ENCODE measurements around the gene TOLLIP. TPM values are rescaled to one million over a fixed set of nuclear protein-coding genes. Genes with fewer than 3 reads are reported as not detected.
"Not testable (repeated sequence)": the region's sequence is repeated elsewhere in the genome, so short reads cannot be mapped to it uniquely, and the experiment has no call there.

Gene TOLLIP
- total RNA-seq, 2 experiments from 2014 or later = 36.7 to 37.5 TPM

DNA sequence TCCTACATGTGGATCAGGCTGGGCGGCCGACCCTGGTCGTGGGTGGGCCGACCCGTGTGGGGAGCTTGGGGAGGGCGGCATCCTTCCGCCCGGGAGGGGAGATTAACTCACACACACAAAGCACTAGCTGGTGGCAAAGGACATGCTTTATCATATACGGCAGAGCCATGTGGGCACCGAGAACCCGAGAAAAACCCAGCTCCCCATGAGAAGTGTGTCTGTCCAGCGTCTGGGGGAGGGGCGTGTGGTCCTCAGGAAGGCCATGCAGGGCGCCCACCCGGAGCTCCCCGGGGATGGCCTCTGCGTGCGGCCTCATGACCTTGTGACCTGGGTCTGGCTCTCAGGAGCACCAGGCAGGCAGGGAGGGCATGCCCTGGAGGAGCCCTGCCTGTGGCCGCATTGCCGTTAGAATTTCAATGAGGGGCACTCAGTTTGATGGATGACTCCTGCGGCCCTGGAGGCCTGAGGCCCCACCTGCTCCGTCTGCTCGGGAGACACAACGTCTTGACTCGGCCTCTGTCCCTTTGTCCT, 39.4 kb upstream of the TOLLIP start:
- Mint-ChIP-seq H3K9me3 (no peaks in the 10 kb centered on the region), H3K27ac (no peak overlapping the region), H3K4me1 (peaks cover 11% of the 10 kb centered on the region), H3K4me3 (no peak overlapping the region), H3K36me3 (no peaks in the 10 kb centered on the region), H3K27me3 (no peaks in the 10 kb centered on the region)
- DNase-seq (no peak), ATAC-seq (ENCODE audit: low read depth) (no peak)
- POLR2A ChIA-PET = no interaction called here

DNA sequence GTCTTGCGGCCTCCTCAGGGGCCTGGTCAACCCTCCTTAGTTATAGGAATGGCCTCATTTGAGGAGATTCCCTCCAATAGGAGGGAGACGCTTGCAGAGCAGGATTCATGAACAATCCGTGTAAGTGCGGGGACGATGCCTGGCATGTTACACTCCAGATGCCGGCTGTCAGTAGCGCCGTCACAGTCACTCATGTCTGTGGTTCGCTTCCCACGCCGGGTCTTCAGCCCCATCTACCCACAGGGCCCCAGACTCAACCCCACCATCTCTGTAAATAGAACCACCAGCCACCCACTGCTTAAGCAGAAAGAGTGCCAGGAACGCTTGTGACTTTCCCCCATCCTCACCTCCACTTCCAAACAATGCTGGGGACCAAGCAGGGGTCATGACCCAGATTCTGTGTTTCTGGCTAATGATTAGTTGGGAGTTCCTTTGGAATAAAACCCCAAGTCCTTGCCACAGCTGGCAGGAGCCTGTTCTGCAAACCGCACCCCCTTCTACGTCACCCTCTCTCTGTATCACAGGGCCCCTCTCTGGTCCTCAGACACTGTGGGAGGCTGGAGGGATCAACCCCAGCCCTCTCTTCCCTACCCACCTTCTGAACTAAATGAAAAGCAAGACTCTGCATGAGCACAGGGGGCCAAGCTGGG, 38.8 kb upstream of the TOLLIP start:
- Mint-ChIP-seq H3K9me3 (no peaks in the 10 kb centered on the region), H3K27ac (no peak overlapping the region), H3K27me3 (no peaks in the 10 kb centered on the region), H3K36me3 (no peaks in the 10 kb centered on the region), H3K4me1 (peaks cover 13% of the 10 kb centered on the region), H3K4me3 (no peak overlapping the region)
- POLR2A ChIA-PET = no interaction called here
- ATAC-seq (ENCODE audit: low read depth) = no peak
- DNase-seq = no peak

DNA sequence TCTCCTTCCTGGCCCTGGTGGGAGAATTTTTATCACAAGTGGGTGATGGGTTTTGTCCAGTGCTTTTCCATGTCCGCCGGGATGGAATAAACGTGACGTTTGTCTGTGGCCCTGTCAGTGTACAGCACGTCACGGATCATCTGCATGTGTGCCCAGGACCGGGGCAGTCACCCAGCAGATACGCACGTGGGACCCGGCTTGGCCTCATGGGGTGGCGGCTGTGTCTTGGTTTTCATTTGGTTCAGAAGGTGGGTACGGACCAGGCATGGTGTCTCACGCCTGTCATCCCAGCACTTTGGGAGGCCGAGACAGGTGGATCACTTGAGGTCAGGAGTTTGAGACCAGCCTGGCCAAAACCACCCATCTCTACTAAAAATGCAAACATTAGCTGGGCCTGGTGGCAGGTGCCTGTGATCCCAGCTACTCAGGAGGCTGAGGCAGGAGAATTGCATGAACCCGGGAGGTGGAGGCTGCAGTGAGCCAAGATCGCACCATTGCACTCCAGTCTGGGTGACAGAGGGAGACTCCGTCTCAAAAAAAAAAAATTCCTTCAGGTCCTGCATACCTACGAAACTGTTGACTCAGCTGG, 38.1 kb upstream of the TOLLIP start:
- DNase-seq; H3K27ac Mint-ChIP-seq; H3K36me3 Mint-ChIP-seq; H3K27me3 Mint-ChIP-seq; POLR2A ChIA-PET; H3K9me3 Mint-ChIP-seq; H3K4me3 Mint-ChIP-seq; ATAC-seq (ENCODE audit: low read depth): not testable (repeated sequence)
- H3K4me1 Mint-ChIP-seq = peaks cover 13% of the 10 kb centered on the region

DNA sequence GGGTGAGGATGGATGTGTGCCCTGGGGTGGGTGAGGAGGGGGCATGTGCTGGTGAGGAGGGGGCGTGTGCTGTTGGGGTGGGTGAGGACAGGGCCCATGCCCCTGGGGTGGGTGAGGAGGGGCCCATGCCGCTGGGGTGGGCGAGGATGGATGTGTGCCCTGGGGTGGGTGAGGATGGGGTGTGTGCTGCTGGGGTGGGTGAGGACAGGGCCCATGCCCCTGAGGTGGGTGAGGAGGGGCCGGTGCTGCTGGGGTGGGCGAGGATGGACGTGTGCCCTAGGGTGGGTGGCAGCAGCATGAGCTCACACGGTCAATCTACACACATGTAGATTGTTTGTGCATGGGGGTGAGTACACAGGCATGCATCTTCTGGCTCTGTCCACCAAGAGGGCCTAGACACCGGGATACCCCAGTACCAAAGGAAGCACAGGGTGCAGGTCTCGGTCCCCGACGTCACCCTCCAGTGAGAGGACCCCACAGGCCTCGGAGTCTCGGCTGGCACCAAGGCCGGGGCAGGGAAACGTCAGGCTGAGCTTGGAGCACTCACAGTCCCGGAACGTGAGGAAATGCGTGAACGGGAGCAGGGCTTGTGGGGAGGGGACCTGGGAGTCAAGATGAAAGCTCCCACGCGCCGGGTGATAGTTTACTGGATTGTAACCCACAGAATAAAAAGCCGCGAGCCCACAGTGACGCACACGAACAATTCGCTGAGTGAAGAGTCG, 37.4 kb upstream of the TOLLIP start:
- POLR2A ChIA-PET = no interaction called here

DNA sequence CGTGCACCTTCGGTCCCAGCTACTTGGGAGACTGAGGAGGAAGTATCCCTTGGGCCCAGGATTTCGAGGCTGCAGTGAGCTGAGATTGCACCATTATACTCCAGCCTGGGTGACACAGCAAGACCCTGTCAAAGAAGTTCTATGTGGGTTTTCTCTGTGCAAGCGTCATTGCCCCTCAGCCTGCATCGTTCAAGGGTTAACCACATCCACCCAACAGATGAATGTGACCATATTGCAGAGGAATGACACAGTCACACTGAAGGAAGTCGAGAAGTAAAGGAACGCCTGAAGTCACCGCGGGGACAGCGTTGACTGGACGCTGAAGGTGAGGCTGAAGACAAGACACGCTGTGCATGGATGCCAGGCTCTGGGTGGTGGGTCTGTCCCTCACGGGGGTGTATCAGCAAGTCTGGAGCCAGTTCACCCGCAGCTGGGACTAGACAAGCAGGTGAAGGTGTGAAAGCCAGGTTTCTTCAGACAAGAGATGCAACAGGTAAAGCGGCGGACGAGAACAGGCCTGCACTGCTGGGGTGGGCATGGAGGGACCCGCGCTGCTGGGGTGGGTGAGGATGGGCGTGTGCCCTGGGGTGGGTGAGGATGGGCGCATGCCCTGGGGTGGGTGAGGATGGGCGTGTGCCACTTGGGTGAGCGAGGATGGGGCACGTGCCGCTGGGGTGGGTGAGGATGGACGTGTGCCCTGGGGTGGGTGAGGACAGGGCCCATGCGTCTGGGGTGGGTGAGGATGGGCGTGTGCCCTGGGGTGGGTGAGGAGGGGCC, 36.5 kb upstream of the TOLLIP start:
- ATAC-seq (ENCODE audit: low read depth) (peak; percentile 92), DNase-seq (peak; percentile 48)
- Mint-ChIP-seq H3K9me3 (no peaks in the 10 kb centered on the region), H3K27me3 (no peaks in the 10 kb centered on the region), H3K4me1 (peaks cover 13% of the 10 kb centered on the region), H3K27ac (peak overlapping the region; percentile 91), H3K4me3 (peak overlapping the region; percentile 61), H3K36me3 (no peaks in the 10 kb centered on the region)
- POLR2A ChIA-PET = no interaction called here

More for the DNA sequence above, 37.4 kb upstream of the TOLLIP start:
- no peak for ATAC-seq (ENCODE audit: low read depth)
- Mint-ChIP-seq H3K9me3 (no peaks in the 10 kb centered on the region), H3K27me3 (no peaks in the 10 kb centered on the region), H3K36me3 (no peaks in the 10 kb centered on the region), H3K4me1 (peaks cover 13% of the 10 kb centered on the region), H3K27ac (no peak overlapping the region), H3K4me3 (no peak overlapping the region)
- DNase-seq = no peak

DNA sequence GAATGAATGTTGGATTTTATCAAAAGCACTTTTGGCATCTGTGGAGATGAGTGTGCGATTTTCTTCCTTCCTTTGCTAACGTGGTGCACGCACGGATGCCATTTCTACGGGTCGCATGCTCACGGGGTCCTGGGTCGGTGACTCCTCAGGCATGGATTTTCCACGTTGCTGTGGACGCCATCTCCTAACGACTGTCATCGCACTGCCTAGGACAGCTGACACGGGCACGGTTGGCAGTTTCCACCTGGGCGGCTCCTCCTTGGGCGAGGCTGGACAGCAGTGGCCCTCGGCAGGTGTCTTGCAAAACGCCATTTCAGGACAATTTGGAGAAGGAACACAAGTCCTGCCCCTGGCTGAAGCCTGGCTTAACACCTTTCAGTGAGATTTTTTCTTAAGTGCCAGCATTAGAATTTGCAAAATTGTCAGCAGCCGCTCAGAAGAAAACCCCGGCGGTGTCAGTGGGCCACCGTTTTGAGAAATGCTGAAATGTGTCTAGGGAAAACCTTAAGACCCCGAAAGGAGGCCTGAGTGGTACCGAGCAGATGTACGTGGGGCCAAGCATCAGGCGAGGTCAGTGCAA, 34.7 kb upstream of the TOLLIP start:
- Mint-ChIP-seq H3K36me3 (no peaks in the 10 kb centered on the region), H3K9me3 (no peaks in the 10 kb centered on the region), H3K27me3 (no peaks in the 10 kb centered on the region), H3K4me1 (peaks cover 13% of the 10 kb centered on the region), H3K4me3 (no peak overlapping the region), H3K27ac (no peak overlapping the region)
- DNase-seq (no peak), ATAC-seq (ENCODE audit: low read depth) (no peak)
- POLR2A ChIA-PET = interaction anchor here (1.2 kb wide), 1 partner anchor 35 kb away, joined by 3 read pairs; the partner anchor contains the start of gene TOLLIP

DNA sequence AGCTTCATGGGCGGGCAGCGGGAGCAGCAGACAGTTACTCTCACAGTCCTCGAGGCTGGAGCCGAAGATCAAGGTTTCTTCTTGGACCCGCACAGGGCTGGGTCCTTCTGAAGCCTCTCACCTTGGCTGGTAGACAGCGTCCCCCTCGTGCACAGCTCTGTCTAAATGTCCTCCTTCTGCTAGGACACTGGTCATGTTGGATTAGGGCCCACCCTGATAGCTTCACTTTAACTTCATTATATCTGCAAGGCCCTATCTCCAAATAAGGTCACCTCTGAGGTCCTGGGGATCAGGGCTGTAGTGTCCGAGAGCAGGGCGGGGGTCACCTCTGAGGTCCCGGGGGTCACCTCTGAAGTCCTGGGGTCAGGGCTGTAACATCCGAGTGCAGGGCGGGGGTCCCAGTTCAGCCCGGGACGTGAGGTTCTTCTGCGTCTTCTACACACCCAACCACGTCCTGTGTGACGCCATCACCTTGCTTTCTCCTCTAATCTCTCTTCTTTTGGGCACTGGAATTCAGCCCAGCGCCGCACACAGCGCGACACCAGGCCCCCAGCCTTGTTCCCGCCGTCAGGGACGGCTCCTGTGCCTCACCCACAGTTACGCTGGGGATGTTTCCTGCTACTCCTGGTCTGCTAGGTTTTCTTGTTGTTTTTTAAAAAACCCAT, 34.1 kb upstream of the TOLLIP start:
- Mint-ChIP-seq H3K27me3 (no peaks in the 10 kb centered on the region), H3K4me3 (no peak overlapping the region), H3K27ac (no peak overlapping the region), H3K9me3 (no peaks in the 10 kb centered on the region), H3K36me3 (no peaks in the 10 kb centered on the region), H3K4me1 (peaks cover 13% of the 10 kb centered on the region)
- peak; percentile 15 for ATAC-seq (ENCODE audit: low read depth)
- DNase-seq = no peak
- POLR2A ChIA-PET = interaction anchor here (1.1 to 1.2 kb wide), 2 partner anchors 34 to 39 kb away, joined by 3 read pairs; partner anchors contain the start of gene TOLLIP

DNA sequence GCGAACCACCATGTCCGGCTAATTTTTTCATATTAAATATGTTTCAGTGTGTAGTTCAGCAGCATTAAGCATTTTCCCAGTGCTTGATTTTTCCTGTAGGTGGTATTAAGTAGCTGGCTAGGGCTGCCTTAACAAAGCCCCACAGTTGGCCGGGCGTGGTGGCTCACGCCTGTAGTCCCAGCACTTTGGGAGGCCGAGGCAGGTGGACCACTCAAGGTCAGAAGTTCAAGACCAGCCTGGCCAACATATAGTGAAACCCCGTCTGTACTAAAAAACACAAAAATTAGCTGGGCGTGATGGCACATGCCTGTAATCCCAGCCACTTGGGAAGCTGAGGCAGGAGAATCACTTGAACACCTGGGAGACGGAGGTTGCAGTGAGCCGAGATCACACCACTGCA, 33.5 kb upstream of the TOLLIP start:
- DNase-seq = no peak
- POLR2A ChIA-PET = interaction anchor here (1.1 to 1.2 kb wide), 2 partner anchors 34 to 40 kb away, joined by 3 read pairs; partner anchors contain the start of gene TOLLIP
- H3K4me3 Mint-ChIP-seq = no peak overlapping the region
- H3K4me1 Mint-ChIP-seq = peaks cover 13% of the 10 kb centered on the region
- no peak overlapping the region for H3K27ac Mint-ChIP-seq
- no peaks in the 10 kb centered on the region for H3K9me3 Mint-ChIP-seq
- no peaks in the 10 kb centered on the region for H3K36me3 Mint-ChIP-seq
- H3K27me3 Mint-ChIP-seq = peaks cover 5% of the 10 kb centered on the region
- no peak for ATAC-seq (ENCODE audit: low read depth)

DNA sequence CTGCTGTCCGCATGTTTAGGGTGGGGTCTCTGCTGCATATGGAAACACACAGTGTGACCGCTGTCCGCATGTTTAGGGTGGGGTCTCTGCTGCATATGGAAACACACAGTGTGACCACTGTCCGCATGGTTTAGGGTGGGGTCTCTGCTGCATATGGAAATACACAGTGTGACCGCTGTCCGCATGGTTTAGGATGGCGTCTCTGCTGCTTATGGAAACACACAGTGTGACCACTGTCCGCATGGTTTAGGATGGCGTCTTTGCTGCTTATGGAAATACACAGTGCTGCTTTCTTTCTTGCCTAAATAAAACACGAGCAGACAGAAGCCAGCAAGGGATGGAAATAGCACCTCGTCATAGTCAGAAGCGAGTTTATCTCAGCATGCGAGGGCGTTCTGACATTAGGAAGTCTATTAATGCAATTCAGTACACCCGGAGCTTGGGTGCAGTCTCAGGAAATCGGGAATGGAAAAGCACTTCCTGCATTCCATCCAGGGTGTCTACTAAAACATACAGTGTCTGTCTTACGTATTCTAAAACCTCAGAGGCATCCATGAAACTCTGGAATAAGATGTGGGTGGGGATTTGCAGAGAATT, 32.6 kb upstream of the TOLLIP start:
- DNase-seq (no peak), ATAC-seq (ENCODE audit: low read depth) (no peak)
- POLR2A ChIA-PET = interaction anchor here (1.1 kb wide), 1 partner anchor 40 kb away, joined by 3 read pairs; no protein-coding TSS in a partner anchor
- peaks cover 13% of the 10 kb centered on the region for H3K4me1 Mint-ChIP-seq
- peaks cover 8% of the 10 kb centered on the region for H3K27me3 Mint-ChIP-seq
- no peaks in the 10 kb centered on the region for H3K9me3 Mint-ChIP-seq
- no peaks in the 10 kb centered on the region for H3K36me3 Mint-ChIP-seq
- no peak overlapping the region for H3K27ac Mint-ChIP-seq
- H3K4me3 Mint-ChIP-seq = no peak overlapping the region

DNA sequence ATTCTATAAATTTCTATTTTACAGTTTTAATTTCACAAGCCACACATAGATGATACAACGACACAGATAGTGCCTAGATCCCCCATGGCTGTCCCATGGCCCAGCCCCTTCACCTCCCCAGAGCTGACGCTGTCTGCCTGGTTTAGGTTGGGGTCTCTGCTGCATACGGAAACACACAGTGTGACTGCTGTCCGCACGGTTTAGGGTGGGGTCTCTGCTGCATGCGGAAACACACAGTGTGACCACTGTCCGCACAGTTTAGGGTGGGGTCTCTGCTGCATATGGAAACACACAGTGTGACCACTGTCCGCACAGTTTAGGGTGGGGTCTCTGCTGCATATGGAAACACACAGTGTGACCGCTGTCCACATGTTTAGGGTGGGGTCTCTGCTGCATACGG, 31.8 kb upstream of the TOLLIP start:
- peaks cover 13% of the 10 kb centered on the region for H3K4me1 Mint-ChIP-seq
- H3K4me3 Mint-ChIP-seq; ATAC-seq (ENCODE audit: low read depth): not testable (repeated sequence)

DNA sequence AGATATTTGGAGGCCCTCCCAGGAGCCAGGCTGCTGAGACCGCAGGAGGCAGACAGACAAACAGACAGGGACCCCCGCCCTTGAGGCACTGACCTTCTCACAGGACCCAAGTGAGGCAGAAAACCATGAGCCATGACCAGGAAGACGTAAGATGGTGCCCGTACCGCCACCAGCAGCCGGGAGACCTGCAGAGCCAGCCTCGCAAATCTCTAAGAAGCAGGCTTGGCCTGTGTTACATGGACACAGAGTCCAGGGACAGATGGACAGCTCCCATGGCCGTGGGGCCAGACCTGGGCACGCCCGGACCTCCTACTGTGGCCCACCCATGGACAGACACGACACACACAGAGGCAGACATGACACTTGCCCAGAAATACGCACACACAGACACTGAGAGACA, 30.7 kb upstream of the TOLLIP start:
- DNase-seq (no peak), ATAC-seq (ENCODE audit: low read depth) (no peak)
- peaks cover 9% of the 10 kb centered on the region for H3K27me3 Mint-ChIP-seq
- POLR2A ChIA-PET = no interaction called here
- no peak overlapping the region for H3K27ac Mint-ChIP-seq
- H3K36me3 Mint-ChIP-seq = no peaks in the 10 kb centered on the region
- H3K4me3 Mint-ChIP-seq = no peak overlapping the region
- H3K4me1 Mint-ChIP-seq = peaks cover 8% of the 10 kb centered on the region
- H3K9me3 Mint-ChIP-seq = no peaks in the 10 kb centered on the region

More for the DNA sequence above, 31.8 kb upstream of the TOLLIP start:
- H3K27ac Mint-ChIP-seq, POLR2A ChIA-PET, H3K9me3 Mint-ChIP-seq, DNase-seq, H3K27me3 Mint-ChIP-seq, H3K36me3 Mint-ChIP-seq: not testable (repeated sequence)

DNA sequence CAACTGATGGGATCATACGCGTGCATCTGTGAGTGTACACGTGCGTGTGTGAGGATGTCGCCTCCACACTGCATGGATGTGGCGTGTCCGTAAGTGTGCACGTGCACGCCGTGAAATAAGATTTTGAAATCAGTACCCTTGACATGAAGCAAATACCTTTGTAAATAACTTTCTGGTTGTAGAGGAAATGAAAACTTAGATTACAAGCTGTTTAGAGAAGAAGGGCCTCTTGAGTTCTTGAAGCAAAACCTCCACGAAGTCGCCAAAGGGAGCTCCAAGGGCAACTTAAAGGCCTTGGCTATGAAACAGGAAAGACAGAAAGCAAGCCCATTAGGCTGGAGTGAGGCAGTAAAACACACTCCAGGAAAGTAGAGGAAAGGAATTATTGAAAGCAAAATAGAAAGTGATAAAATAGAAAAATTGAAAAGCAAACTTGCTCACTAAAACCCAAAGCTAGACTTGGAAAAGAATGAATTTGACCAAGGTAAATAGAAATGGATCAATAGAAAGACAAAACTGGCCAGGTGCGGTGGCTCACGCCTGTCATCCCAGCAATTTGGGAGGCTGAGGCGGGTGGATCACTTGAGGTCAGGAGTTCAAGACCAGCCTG, 29.7 kb upstream of the TOLLIP start:
- peaks cover 10% of the 10 kb centered on the region for H3K27me3 Mint-ChIP-seq
- no peaks in the 10 kb centered on the region for H3K9me3 Mint-ChIP-seq
- no peak overlapping the region for H3K27ac Mint-ChIP-seq
- H3K4me3 Mint-ChIP-seq = no peak overlapping the region
- ATAC-seq (ENCODE audit: low read depth) = no peak
- POLR2A ChIA-PET = interaction anchor here (1.0 kb wide), 1 partner anchor 30 kb away, joined by 5 read pairs; the partner anchor contains the start of gene TOLLIP
- peaks cover 8% of the 10 kb centered on the region for H3K4me1 Mint-ChIP-seq
- no peaks in the 10 kb centered on the region for H3K36me3 Mint-ChIP-seq
- DNase-seq = no peak

Data from activated naive CD8-positive, alpha-beta T cell treated with anti-CD3 and anti-CD28 coated beads, Interleukin-2, amount 10 ng/mL, durations not matched to agents 7 days and 5 days (primary cell).